Measurements from ENCODE around the gene STIL. TPM values are rescaled to one million over a fixed set of nuclear protein-coding genes. Genes with fewer than 3 reads are reported as not detected.
A peak's percentile ranks its signal among the peaks of the same experiment; 100 is the strongest.

STIL gene
- total and polyA plus RNA-seq, 2 donors (not counting 3 experiments of a cell fraction or from before 2014, with no cell fraction given): 10.3 to 28.1 TPM

- peaks cover 19% of the 10 kb centered on the region for H3K4me1 ChIP-seq (ENCODE audit: control insufficient read depth, extremely low read depth, insufficient read depth, low read length)
- dilution Hi-C loops (cut with MboI; ENCODE audit: extremely low pct_ligation_motif_present, low sequenced_read_pairs): no loop called here
- no TSS peak for BruUV-seq (replicated peaks)
Measured at GRCh38 chr1:47243910-47244309, 70.0 kb downstream of the STIL start.

GRCh38 chr1:47241114-47242113 is 72.5 kb downstream of the STIL start:
- Histone ChIP-seq H3K79me2 (ENCODE audit: control insufficient read depth, insufficient read depth, low read length) (no peaks in the 10 kb centered on the region), H3K4me3 (replicated peaks in 1 of 3; ENCODE audit: insufficient read depth in 1 of 3, low read depth in 1 of 3, low read length in 3 of 3) (no peak overlapping the region), H3K27ac (ENCODE audit: insufficient read depth, low read depth, low read length) (peak overlapping the region; percentile 22), H4K20me1 (replicated peaks; ENCODE audit: control insufficient read depth, extremely low read depth, insufficient read depth, low read length) (no peaks in the 10 kb centered on the region), H3K36me3 (ENCODE audit: control insufficient read depth in 2 of 2, extremely low read depth in 1 of 2, insufficient read depth in 2 of 2, low read length in 2 of 2) (no peaks in the 10 kb centered on the region), H3K4me2 (ENCODE audit: insufficient read depth, low read length) (peak overlapping the region; percentile 34), H3K9me3 (replicated peaks; ENCODE audit: control insufficient read depth, insufficient read depth, low read length) (no peaks in the 10 kb centered on the region), H3K4me1 (ENCODE audit: control insufficient read depth, extremely low read depth, insufficient read depth, low read length) (peaks cover 21% of the 10 kb centered on the region), H2AFZ (ENCODE audit: low read depth, low read length) (peak overlapping the region; percentile 29), H3K27me3 (ENCODE audit: control insufficient read depth in 2 of 2, insufficient read depth in 2 of 2, low read length in 2 of 2) (no peaks in the 10 kb centered on the region), H3K9me1 (replicated peaks; ENCODE audit: control insufficient read depth, extremely low read depth, insufficient read depth, low read length) (no peaks in the 10 kb centered on the region), H3K9ac (replicated peaks; ENCODE audit: extremely low read depth, insufficient read depth, low read length) (no peak overlapping the region)
- ChIA-PET POLR2A (no interaction called here), CTCF (interaction anchor here (0.7 to 1.5 kb wide), 5 partner anchors 14 to 73 kb away, joined by 3 to 5 read pairs (median 3); partner anchors contain the start of gene STIL)
- intact Hi-C loops (cut with micrococcal nuclease): no loop called here
- DNase-seq (ENCODE audit: low read depth, low spot score) (peak; percentile 55), FAIRE-seq (peak; percentile 66)
- TF ChIP-seq FOS (IDR thresholded peaks at IDR 0.05; ENCODE audit: borderline replicate concordance, insufficient read depth, low read length) (peak; percentile 21), MAX (IDR thresholded peaks at IDR 0.05; ENCODE audit: insufficient read depth, insufficient read length) (no peak)
- dilution Hi-C loops (cut with MboI; ENCODE audit: extremely low pct_ligation_motif_present, low sequenced_read_pairs): no loop called here
- BruUV-seq (replicated peaks): TSS peak; percentile 73

More at GRCh38 chr1:47243910-47244309, 70.0 kb downstream of the STIL start:
- H3K9me1 ChIP-seq (replicated peaks; ENCODE audit: control insufficient read depth, extremely low read depth, insufficient read depth, low read length): no peaks in the 10 kb centered on the region
- H3K4me3 ChIP-seq (replicated peaks in 1 of 3; ENCODE audit: insufficient read depth in 1 of 3, low read depth in 1 of 3, low read length in 3 of 3): no peak overlapping the region
- H3K4me2 ChIP-seq (ENCODE audit: insufficient read depth, low read length): peak overlapping the region; percentile 25
- ChIA-PET POLR2A (no interaction called here), CTCF (interaction anchor here (1.1 to 1.4 kb wide), 4 partner anchors 17 to 482 kb away, joined by 3 to 6 read pairs (median 4); no protein-coding TSS in a partner anchor)
- H2AFZ ChIP-seq (ENCODE audit: low read depth, low read length): peak overlapping the region; percentile 41
- no peak overlapping the region for H3K27ac ChIP-seq (ENCODE audit: insufficient read depth, low read depth, low read length)
- no peaks in the 10 kb centered on the region for H4K20me1 ChIP-seq (replicated peaks; ENCODE audit: control insufficient read depth, extremely low read depth, insufficient read depth, low read length)
- no peaks in the 10 kb centered on the region for H3K9me3 ChIP-seq (replicated peaks; ENCODE audit: control insufficient read depth, insufficient read depth, low read length)
- H3K79me2 ChIP-seq (ENCODE audit: control insufficient read depth, insufficient read depth, low read length): no peaks in the 10 kb centered on the region
- FAIRE-seq: peak; percentile 78
- no peaks in the 10 kb centered on the region for H3K36me3 ChIP-seq (ENCODE audit: control insufficient read depth in 2 of 2, extremely low read depth in 1 of 2, insufficient read depth in 2 of 2, low read length in 2 of 2)
- intact Hi-C loops (cut with micrococcal nuclease): loop anchor here (1.0 kb wide), 1 partner anchor 9 kb away; no protein-coding TSS in a partner anchor
- H3K9ac ChIP-seq (replicated peaks; ENCODE audit: extremely low read depth, insufficient read depth, low read length): no peak overlapping the region
- TF ChIP-seq POLR2A (IDR thresholded peaks at IDR 0.05; ENCODE audit: low read depth, low read length) (no peak), JUN (IDR thresholded peaks at IDR 0.05; ENCODE audit: borderline replicate concordance, insufficient read depth, insufficient read length, low read depth) (no peak), MYC (IDR thresholded peaks at IDR 0.05; ENCODE audit: low read depth, low read length) (no peak), EZH2 (IDR thresholded peaks at IDR 0.05; ENCODE audit: borderline replicate concordance, low read depth, low read length, severe bottlenecking) (no peak), FOS (IDR thresholded peaks at IDR 0.05; ENCODE audit: borderline replicate concordance, insufficient read depth, low read length) (no peak), MAX (IDR thresholded peaks at IDR 0.05; ENCODE audit: insufficient read depth, insufficient read length) (no peak), POLR2AphosphoS5 (IDR thresholded peaks at IDR 0.05; ENCODE audit: insufficient read depth, low read depth, low read length) (no peak), GATA2 (IDR thresholded peaks at IDR 0.05; ENCODE audit: insufficient read depth, insufficient read length, low read depth, low read length) (peak; percentile 9)
- H3K27me3 ChIP-seq (ENCODE audit: control insufficient read depth in 2 of 2, insufficient read depth in 2 of 2, low read length in 2 of 2): no peaks in the 10 kb centered on the region
- no peak for DNase-seq (ENCODE audit: low read depth, low spot score)
